Suppressor macrophage treated with lipopolysaccharide for 1 hour (primary cell): ENCODE measurements around the gene PRAMEF20.

ENCODE experiments used
- DNase-seq, 3 donors: peaks; one replicate each; pipeline ENCODE4 v3.0.0-alpha.2; 2020 to 2022

PRAMEF20 gene

DNA sequence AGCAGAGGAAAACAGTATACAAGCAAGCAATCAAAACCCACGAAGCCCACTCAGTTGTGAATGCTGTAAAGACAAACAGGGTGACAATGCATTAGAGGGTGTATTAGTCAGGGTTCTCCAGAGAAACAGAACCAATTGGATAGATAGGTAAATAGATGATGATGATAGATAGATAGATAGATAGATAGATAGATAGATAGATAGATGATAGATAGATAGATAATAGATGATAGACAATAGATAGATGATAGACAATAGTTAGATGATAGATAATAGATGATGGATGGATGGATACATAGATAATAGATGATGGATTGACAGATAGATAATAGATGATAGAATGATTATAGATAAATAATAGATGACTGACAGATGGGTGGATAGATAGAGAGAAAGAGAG, 55.3 kb downstream of the PRAMEF20 start:
- no peak for DNase-seq

DNA sequence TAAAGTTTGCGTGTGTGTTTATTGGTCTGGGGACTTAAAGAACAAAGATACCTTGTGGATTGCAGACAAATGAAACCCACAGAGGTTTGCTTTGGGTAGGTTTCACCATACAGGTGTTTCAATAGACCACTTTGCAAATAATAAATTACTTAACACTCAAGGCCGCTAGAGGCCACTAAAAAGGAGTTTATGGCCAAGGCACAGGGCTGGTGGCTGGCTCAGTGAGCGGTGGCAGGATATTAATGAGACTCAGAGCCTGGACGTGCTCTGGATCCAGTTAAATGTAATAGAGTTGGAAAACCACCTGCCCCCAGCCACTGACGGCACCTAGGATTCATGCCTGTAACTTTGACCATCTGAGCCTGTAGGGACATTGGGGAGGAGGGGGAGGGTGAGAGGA, 59.1 kb downstream of the PRAMEF20 start:
- DNase-seq, result peak in 2 of 3 donors; percentile 9 to 10
